ENCODE measurements around the gene ATPAF1. TPM values are rescaled to one million over a fixed set of nuclear protein-coding genes. Genes with fewer than 3 reads are reported as not detected.
"Not testable (repeated sequence)": the region's sequence is repeated elsewhere in the genome, so short reads cannot be mapped to it uniquely, and the experiment has no call there.

Gene ATPAF1
- total RNA-seq, 4 donors from 2014 or later = 14.0 to 46.8 (median 34.8) TPM

DNA sequence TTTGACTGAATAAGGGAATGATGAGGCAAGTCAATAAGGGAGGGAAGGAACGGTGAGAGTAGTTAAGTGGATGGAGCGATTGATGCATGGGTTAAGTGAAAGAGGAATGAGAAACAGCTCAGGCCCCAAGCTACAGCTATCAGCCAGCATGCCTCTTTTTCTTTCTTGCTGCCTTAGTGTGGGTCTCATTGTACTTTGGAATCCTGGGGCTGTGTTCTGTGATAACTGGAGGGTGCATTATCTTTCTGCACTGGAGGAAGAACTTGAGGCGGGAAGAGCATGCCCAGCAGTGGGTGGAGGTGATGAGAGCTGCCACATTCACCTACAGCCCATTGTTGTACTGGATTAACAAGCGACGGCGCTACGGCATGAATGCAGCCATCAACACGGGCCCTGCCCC is 4.5 kb upstream of the ATPAF1 start:
- peaks cover 0 to 21% (median 0%) of the 10 kb centered on the region in 3 donors for H3K36me3 ChIP-seq

DNA sequence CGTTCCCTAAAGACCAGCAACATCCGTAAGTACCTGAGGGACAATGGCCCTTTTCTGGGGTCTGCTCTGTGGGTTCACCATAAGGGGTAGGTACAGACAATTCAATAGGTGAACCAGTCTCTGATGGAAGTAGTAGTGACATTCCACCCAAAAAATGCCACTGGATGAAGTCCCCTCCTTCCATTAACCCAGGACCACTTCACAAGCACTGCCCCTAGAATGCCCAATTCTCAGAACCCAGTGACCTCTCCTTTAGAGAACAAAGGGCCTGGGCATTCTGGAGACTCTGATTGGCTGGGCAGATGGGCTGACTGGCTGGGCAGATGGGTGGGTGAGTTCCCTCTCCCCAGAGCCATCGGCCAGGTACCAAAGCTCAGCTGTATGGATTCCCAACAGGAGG is 3.4 kb upstream of the ATPAF1 start, which contains the start of gene TEX38:
TSS of gene TEX38 (plus strand) at position 301 of the 400 bp plus-strand sequence. CDS start at position 382, 81 bp downstream.
- H3K9me3 ChIP-seq = no peaks in the 10 kb centered on the region
- DNase-seq = no peak

More for the DNA sequence above, 4.5 kb upstream of the ATPAF1 start:
- no peaks in the 10 kb centered on the region for H3K4me1 ChIP-seq
- no peak overlapping the region for H3K4me3 ChIP-seq
- H3K27me3 ChIP-seq = no peaks in the 10 kb centered on the region
- DNase-seq = no peak
- TF ChIP-seq POLR2A (IDR thresholded peaks at IDR 0.05) = no peak
- TF ChIP-seq, protein P1, sequence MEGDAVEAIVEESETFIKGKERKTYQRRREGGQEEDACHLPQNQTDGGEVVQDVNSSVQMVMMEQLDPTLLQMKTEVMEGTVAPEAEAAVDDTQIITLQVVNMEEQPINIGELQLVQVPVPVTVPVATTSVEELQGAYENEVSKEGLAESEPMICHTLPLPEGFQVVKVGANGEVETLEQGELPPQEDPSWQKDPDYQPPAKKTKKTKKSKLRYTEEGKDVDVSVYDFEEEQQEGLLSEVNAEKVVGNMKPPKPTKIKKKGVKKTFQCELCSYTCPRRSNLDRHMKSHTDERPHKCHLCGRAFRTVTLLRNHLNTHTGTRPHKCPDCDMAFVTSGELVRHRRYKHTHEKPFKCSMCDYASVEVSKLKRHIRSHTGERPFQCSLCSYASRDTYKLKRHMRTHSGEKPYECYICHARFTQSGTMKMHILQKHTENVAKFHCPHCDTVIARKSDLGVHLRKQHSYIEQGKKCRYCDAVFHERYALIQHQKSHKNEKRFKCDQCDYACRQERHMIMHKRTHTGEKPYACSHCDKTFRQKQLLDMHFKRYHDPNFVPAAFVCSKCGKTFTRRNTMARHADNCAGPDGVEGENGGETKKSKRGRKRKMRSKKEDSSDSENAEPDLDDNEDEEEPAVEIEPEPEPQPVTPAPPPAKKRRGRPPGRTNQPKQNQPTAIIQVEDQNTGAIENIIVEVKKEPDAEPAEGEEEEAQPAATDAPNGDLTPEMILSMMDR (IDR thresholded peaks at IDR 0.05) = no peak
- H3K27ac ChIP-seq = no peak overlapping the region
- no peaks in the 10 kb centered on the region for H3K9me3 ChIP-seq

DNA sequence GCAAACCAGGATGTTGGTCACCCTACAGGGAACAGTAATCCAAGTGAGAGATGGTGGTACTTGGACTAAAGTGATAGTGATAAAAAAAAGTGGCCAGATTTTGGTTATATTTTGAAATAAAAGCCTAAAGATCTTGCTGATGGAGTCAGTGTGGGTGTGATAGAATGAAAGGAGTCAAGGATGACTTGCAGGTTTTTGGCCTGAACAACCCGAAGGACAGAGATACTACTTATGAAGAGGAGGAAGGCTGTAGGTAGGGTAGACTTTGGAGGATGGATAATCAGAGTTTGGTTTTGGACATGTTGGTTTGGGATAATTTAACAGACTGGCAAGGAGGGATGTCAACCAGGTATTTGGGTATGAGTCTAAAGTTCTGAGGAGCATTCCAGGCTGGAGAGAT is 2.0 kb upstream of the ATPAF1 start:
- Histone ChIP-seq H3K27ac (no peak overlapping the region), H3K36me3 (peaks cover 0 to 13% (median 0%) of the 10 kb centered on the region in 3 donors), H3K9me3 (no peaks in the 10 kb centered on the region), H3K4me3 (no peak overlapping the region), H3K4me1 (peaks cover 0 to 12% (median 0%) of the 10 kb centered on the region in 4 donors), H3K27me3 (no peaks in the 10 kb centered on the region)
- TF ChIP-seq, protein P1 (IDR thresholded peaks at IDR 0.05) = no peak
- no peak for TF ChIP-seq POLR2A (IDR thresholded peaks at IDR 0.05)
- no peak for DNase-seq

More for the DNA sequence above, 3.4 kb upstream of the ATPAF1 start, which contains the start of gene TEX38:
- Histone ChIP-seq H3K36me3 (peaks cover 0 to 12% (median 0%) of the 10 kb centered on the region in 3 donors), H3K27ac (no peak within 1 kb of the TSS), H3K27me3 (no peaks in the 10 kb centered on the region), H3K4me1 (peaks cover 0 to 10% (median 0%) of the 10 kb centered on the region in 4 donors), H3K4me3 (no peak within 1 kb of the TSS)
- TF ChIP-seq POLR2A (IDR thresholded peaks at IDR 0.05) = no peak
- TF ChIP-seq, protein P1 (IDR thresholded peaks at IDR 0.05) = no peak

DNA sequence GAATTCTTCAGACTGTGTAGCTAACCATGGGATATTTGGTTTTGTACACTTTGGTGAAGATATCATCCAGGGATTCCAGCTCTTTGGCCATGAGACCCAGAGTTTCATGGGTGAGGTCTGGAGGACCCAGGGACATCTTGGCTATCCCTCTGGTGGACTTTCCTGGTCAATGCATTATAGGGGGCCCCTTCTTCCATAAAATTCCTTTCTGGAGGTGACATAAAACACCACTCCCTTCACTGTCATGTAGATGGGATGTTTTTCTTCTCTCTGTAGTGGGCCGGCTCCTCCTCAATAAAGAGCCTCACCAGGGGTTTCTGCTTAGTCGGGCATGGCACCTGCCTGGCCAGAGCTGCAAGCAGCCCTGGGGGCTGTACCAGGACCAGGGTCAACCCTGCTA is 2.2 kb downstream of the ATPAF1 start:
- no peak for DNase-seq
- H3K27ac ChIP-seq = no peak overlapping the region
- no peak for TF ChIP-seq POLR2A (IDR thresholded peaks at IDR 0.05)
- TF ChIP-seq, protein P1 (IDR thresholded peaks at IDR 0.05) = no peak
- no peaks in the 10 kb centered on the region for H3K27me3 ChIP-seq
- no peaks in the 10 kb centered on the region for H3K9me3 ChIP-seq
- no peak overlapping the region for H3K4me3 ChIP-seq
- peaks cover 0 to 18% (median 0%) of the 10 kb centered on the region in 3 donors for H3K36me3 ChIP-seq
- peaks cover 0 to 12% (median 0%) of the 10 kb centered on the region in 4 donors for H3K4me1 ChIP-seq

DNA sequence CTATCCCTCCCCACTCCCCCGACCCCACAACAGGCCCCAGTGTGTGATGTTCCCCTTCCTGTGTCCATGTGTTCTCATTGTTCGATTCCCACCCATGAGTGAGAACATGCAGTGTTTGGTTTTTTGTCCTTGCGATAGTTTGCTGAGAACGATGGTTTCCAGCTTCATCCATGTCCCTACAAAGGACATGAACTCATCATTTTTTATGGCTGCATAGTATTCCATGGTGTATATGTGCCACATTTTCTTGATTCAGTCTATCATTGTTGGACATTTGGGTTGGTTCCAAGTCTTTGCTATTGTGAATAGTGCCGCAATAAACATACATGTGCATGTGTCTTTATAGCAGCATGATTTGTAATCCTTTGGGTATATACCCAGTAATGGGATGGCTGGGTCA is 5.2 kb downstream of the ATPAF1 start:
- H3K36me3 ChIP-seq = peaks cover 0 to 34% (median 0%) of the 10 kb centered on the region in 3 donors

DNA sequence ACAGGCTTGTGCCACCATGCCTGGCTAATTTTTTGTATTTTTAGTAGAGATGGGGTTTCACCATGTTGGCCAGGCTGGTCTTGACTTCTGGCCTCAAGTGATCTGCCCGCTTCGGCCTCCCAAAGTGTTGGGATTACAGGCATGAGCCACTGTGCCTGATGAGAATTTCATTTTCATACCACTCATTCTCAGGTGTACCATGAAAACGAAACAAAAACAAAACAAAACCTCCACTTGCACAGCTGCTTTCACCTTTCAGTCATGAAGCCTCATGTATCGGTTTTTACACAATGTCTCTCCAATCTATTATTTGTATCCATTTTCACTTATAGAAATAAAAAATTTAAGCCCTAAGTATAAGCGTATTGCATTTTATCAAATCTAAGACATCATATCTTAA is 8.0 kb downstream of the ATPAF1 start:
- H3K4me1 ChIP-seq, H3K27me3 ChIP-seq, DNase-seq, H3K4me3 ChIP-seq, H3K9me3 ChIP-seq, H3K27ac ChIP-seq: not testable (repeated sequence)
- peaks cover 0 to 57% (median 0%) of the 10 kb centered on the region in 3 donors for H3K36me3 ChIP-seq

More for the DNA sequence above, 5.2 kb downstream of the ATPAF1 start:
- DNase-seq, H3K27ac ChIP-seq, H3K9me3 ChIP-seq, H3K4me3 ChIP-seq, H3K27me3 ChIP-seq: not testable (repeated sequence)
- H3K4me1 ChIP-seq = peaks cover 0 to 12% (median 0%) of the 10 kb centered on the region in 4 donors
